Mammary epithelial cell (primary cell): Measurements from ENCODE around the gene PAWR.

Experiments used
- EZH2 ChIP-seq: IDR thresholded peaks from 2 replicates; pipeline ENCODE4 v1.6.1; 2012; ENCODE audit warnings: low read length, inconsistent platforms, borderline replicate concordance
- TF ChIP-seq, protein P1 (sequence below), 2 donors: IDR thresholded peaks in 1 of 2; conservative IDR thresholded peaks in 1 of 2; 2 replicates each; pipeline ENCODE4 v1.5.1; 2011 to 2012; ENCODE audit warnings: inconsistent platforms in 2 of 2, low read length in 2 of 2, mild to moderate bottlenecking in 2 of 2, control low read depth in 1 of 2, low read depth in 1 of 2; ENCODE audit not compliant: insufficient read depth in 1 of 2; ENCODE audit errors: extremely low read depth in 1 of 2

DNA sequence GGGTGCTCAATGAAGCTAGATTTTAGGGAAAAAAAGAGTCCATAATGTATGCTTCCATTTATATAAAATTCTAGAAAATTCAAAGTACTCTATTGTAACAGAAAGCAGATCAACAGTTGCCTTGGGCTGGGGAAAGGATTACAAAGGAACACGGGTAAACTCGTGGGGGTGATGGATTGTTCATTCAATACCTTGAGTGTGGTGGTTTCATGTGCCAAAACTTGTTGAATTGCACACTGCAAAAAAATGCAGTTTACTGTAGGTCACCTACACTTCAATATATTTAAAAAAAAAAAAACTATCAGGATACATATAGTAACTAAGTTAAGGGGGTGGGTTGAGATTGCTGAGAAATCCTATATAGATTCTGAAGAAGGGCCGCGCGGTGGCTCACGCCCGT, 33.6 kb downstream of the PAWR start:
- TF ChIP-seq, protein P1, sequence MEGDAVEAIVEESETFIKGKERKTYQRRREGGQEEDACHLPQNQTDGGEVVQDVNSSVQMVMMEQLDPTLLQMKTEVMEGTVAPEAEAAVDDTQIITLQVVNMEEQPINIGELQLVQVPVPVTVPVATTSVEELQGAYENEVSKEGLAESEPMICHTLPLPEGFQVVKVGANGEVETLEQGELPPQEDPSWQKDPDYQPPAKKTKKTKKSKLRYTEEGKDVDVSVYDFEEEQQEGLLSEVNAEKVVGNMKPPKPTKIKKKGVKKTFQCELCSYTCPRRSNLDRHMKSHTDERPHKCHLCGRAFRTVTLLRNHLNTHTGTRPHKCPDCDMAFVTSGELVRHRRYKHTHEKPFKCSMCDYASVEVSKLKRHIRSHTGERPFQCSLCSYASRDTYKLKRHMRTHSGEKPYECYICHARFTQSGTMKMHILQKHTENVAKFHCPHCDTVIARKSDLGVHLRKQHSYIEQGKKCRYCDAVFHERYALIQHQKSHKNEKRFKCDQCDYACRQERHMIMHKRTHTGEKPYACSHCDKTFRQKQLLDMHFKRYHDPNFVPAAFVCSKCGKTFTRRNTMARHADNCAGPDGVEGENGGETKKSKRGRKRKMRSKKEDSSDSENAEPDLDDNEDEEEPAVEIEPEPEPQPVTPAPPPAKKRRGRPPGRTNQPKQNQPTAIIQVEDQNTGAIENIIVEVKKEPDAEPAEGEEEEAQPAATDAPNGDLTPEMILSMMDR (conservative IDR thresholded peaks at IDR 0.05 in 1 of 2, IDR thresholded peaks at IDR 0.05 in 1 of 2; ENCODE audit: extremely low read depth in 1 of 2, insufficient read depth in 1 of 2, low read depth in 1 of 2, low read length in 2 of 2) = no peak
- no peak for TF ChIP-seq EZH2
